GM19328 (cell line): ENCODE measurements around the gene COL12A1.

Source experiments
- ATAC-seq: cut with Tn5 transposase; IDR thresholded peaks from one replicate; pipeline ENCODE4 v1.9.1; 2021; ENCODE audit warnings: mild to moderate bottlenecking, moderate library complexity; ENCODE audit not compliant: unreplicated experiment

Gene COL12A1

GRCh38 chr6:75052491-75052890 lies 153.4 kb downstream of the COL12A1 start:
- ATAC-seq, result no peak

DNA sequence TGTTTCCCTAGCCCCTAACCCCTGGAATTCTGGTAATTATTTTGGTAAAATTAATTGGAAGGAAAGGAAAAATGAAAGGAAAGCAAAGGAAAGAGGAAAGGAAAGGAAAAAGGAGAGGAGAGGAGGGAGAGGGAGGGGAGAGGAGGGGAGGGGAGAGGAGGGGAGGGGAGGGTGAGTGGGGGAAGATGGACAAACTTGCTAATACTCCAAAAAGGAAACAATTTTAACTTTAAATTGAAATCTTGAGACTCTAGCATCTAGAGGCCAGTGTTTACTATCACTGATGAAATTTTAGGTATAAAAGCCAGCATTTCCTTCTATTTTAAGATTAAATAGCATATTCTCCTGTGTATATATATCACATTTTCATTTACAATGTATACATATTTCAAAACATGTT lies 156.5 kb downstream of the COL12A1 start:
- no peak for ATAC-seq

DNA sequence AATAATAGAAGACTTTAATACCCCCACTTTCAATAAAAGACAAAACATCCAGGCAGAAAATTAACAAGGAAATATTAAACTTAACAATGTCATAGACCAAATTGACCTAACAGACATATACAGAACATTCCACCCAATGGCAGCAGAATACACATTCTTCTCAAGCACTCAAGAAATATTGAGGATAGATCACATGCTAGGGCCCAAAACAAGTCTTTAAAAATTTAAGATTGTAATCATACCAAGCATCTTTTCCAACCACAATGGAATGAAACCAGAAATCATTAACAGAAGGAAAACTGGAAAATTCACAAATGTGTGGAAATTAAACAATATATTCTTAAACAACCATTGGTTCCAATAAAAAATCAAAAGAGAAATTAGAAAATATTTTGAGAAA lies 161.0 kb downstream of the COL12A1 start:
- ATAC-seq, result no peak

GRCh38 chr6:75041381-75041780 lies 164.5 kb downstream of the COL12A1 start:
- ATAC-seq, result no peak
